Measurements from ENCODE around the gene CDCA5.

CDCA5 gene

GRCh38 chr11:65095974-65096806 is 12.3 kb upstream of the CDCA5 start, which contains the start of gene VPS51:
VPS51 (plus strand) TSS chr11:65096214; CDS start chr11:65096251, 37 bp downstream.
- H3K4me3 ChIP-seq (ENCODE audit: insufficient read depth in 1 of 2, low read depth in 1 of 2, low read length in 2 of 2): peak within 1 kb of the TSS; percentile 71 to 86
- no peaks in the 10 kb centered on the region for H3K27me3 ChIP-seq (ENCODE audit: control insufficient read depth in 1 of 2, insufficient read depth in 1 of 2, low read length in 2 of 2)
- H2BK120ac ChIP-seq (ENCODE audit: low read depth, low read length): peak within 1 kb of the TSS; percentile 62
- peak within 1 kb of the TSS; percentile 95 for H4K91ac ChIP-seq (ENCODE audit: low read length)
- H2BK5ac ChIP-seq (ENCODE audit: low read depth, low read length, poor library complexity, severe bottlenecking): no peak within 1 kb of the TSS
- DNase-seq: peak; percentile 91
- H3K36me3 ChIP-seq (ENCODE audit: control insufficient read depth in 1 of 2, insufficient read depth in 2 of 2, low read depth in 1 of 2, low read length in 2 of 2): peaks cover 2 to 7% of the 10 kb centered on the region in 2 experiments
- H2BK15ac ChIP-seq (ENCODE audit: low read depth, poor library complexity, severe bottlenecking): peak within 1 kb of the TSS; percentile 30
- H2BK12ac ChIP-seq (ENCODE audit: low read length in 2 of 2): peak within 1 kb of the TSS in 1 of 2 experiments; percentile 49
- peak within 1 kb of the TSS; percentile 48 to 90 for H3K18ac ChIP-seq (ENCODE audit: low read depth in 1 of 2, low read length in 2 of 2)
- H3K9me3 ChIP-seq (ENCODE audit: control insufficient read depth, low read length): no peaks in the 10 kb centered on the region
- peaks cover 13% of the 10 kb centered on the region for H3K79me1 ChIP-seq (replicated peaks; ENCODE audit: low read length, poor library complexity, severe bottlenecking)
- under 1% methylated on average over 49 of the region's 52 CpGs for WGBS
- peak within 1 kb of the TSS; percentile 46 for H3K4me2 ChIP-seq (ENCODE audit: low read length, poor library complexity, severe bottlenecking)
- H2AFZ ChIP-seq (ENCODE audit: low read depth, low read length): peak within 1 kb of the TSS; percentile 87
- peak within 1 kb of the TSS in 1 of 2 experiments; percentile 46 for H3K23ac ChIP-seq (ENCODE audit: low read length in 2 of 2)
- peak within 1 kb of the TSS; percentile 48 for H3K27ac ChIP-seq (ENCODE audit: low read length, poor library complexity, severe bottlenecking)
- H3K14ac ChIP-seq (ENCODE audit: low read length in 2 of 2): peak within 1 kb of the TSS in 1 of 2 experiments; percentile 81
- H3K4me1 ChIP-seq (ENCODE audit: control insufficient read depth, insufficient read depth, low read depth, low read length): peaks cover 8% of the 10 kb centered on the region
- peak within 1 kb of the TSS; percentile 90 for H3K9ac ChIP-seq (ENCODE audit: low read length)
- peak within 1 kb of the TSS; percentile 73 to 91 for H3K4ac ChIP-seq (ENCODE audit: low read depth in 1 of 2, low read length in 2 of 2)
- H4K8ac ChIP-seq (ENCODE audit: low read length): peak within 1 kb of the TSS; percentile 100
- no peak within 1 kb of the TSS for H2AK5ac ChIP-seq (ENCODE audit: low read length, severe bottlenecking)

- Histone ChIP-seq H3K18ac (ENCODE audit: low read depth in 1 of 2, low read length in 2 of 2) (peak overlapping the region in 1 of 2 experiments; percentile 90), H3K4me2 (ENCODE audit: low read length, poor library complexity, severe bottlenecking) (no peak overlapping the region), H3K9me3 (ENCODE audit: control insufficient read depth, low read length) (no peaks in the 10 kb centered on the region), H3K9ac (ENCODE audit: low read length) (peak overlapping the region; percentile 90), H3K4me3 (ENCODE audit: insufficient read depth in 1 of 2, low read depth in 1 of 2, low read length in 2 of 2) (peak overlapping the region in 1 of 2 experiments; percentile 86), H3K27ac (ENCODE audit: low read length, poor library complexity, severe bottlenecking) (no peak overlapping the region), H2BK15ac (ENCODE audit: low read depth, poor library complexity, severe bottlenecking) (no peak overlapping the region), H3K4ac (ENCODE audit: low read depth in 1 of 2, low read length in 2 of 2) (peak overlapping the region in 1 of 2 experiments; percentile 32), H2BK5ac (ENCODE audit: low read depth, low read length, poor library complexity, severe bottlenecking) (no peak overlapping the region), H3K23ac (ENCODE audit: low read length in 2 of 2) (no peak overlapping the region), H3K36me3 (ENCODE audit: control insufficient read depth in 1 of 2, insufficient read depth in 2 of 2, low read depth in 1 of 2, low read length in 2 of 2) (peaks cover 5 to 10% of the 10 kb centered on the region in 2 experiments), H4K91ac (ENCODE audit: low read length) (no peak overlapping the region), H2AK5ac (ENCODE audit: low read length, severe bottlenecking) (no peak overlapping the region), H2BK120ac (ENCODE audit: low read depth, low read length) (no peak overlapping the region), H3K4me1 (ENCODE audit: control insufficient read depth, insufficient read depth, low read depth, low read length) (peaks cover 8% of the 10 kb centered on the region), H3K14ac (ENCODE audit: low read length in 2 of 2) (no peak overlapping the region), H4K8ac (ENCODE audit: low read length) (peak overlapping the region; percentile 100), H3K79me1 (replicated peaks; ENCODE audit: low read length, poor library complexity, severe bottlenecking) (peaks cover 13% of the 10 kb centered on the region), H2AFZ (ENCODE audit: low read depth, low read length) (peak overlapping the region; percentile 87), H2BK12ac (ENCODE audit: low read length in 2 of 2) (peak overlapping the region in 1 of 2 experiments; percentile 49), H3K27me3 (ENCODE audit: control insufficient read depth in 1 of 2, insufficient read depth in 1 of 2, low read length in 2 of 2) (no peaks in the 10 kb centered on the region)
- no peak for DNase-seq
- WGBS: 96% methylated on average over 22 of the region's 22 CpGs
Measured at GRCh38 chr11:65095427-65095826, 11.6 kb upstream of the CDCA5 start.

GRCh38 chr11:65090628-65091027 is 6.8 kb upstream of the CDCA5 start:
- H4K91ac ChIP-seq (ENCODE audit: low read length): no peak overlapping the region
- no peak overlapping the region for H3K14ac ChIP-seq (ENCODE audit: low read length in 2 of 2)
- peaks cover 43 to 47% of the 10 kb centered on the region in 2 experiments for H3K36me3 ChIP-seq (ENCODE audit: control insufficient read depth in 1 of 2, insufficient read depth in 2 of 2, low read depth in 1 of 2, low read length in 2 of 2)
- no peaks in the 10 kb centered on the region for H3K27me3 ChIP-seq (ENCODE audit: control insufficient read depth in 1 of 2, insufficient read depth in 1 of 2, low read length in 2 of 2)
- no peak overlapping the region for H3K27ac ChIP-seq (ENCODE audit: low read length, poor library complexity, severe bottlenecking)
- no peak overlapping the region for H3K4me2 ChIP-seq (ENCODE audit: low read length, poor library complexity, severe bottlenecking)
- no peak overlapping the region for H2BK120ac ChIP-seq (ENCODE audit: low read depth, low read length)
- H2BK12ac ChIP-seq (ENCODE audit: low read length in 2 of 2): no peak overlapping the region
- H3K4me3 ChIP-seq (ENCODE audit: insufficient read depth in 1 of 2, low read depth in 1 of 2, low read length in 2 of 2): no peak overlapping the region
- H2AFZ ChIP-seq (ENCODE audit: low read depth, low read length): no peak overlapping the region
- WGBS: 96% methylated on average over 4 of the region's 4 CpGs
- no peak for DNase-seq
- H3K4me1 ChIP-seq (ENCODE audit: control insufficient read depth, insufficient read depth, low read depth, low read length): peaks cover 2% of the 10 kb centered on the region
- no peak overlapping the region for H2BK15ac ChIP-seq (ENCODE audit: low read depth, poor library complexity, severe bottlenecking)
- no peak overlapping the region for H3K23ac ChIP-seq (ENCODE audit: low read length in 2 of 2)
- H2BK5ac ChIP-seq (ENCODE audit: low read depth, low read length, poor library complexity, severe bottlenecking): no peak overlapping the region
- no peak overlapping the region for H2AK5ac ChIP-seq (ENCODE audit: low read length, severe bottlenecking)
- H3K9ac ChIP-seq (ENCODE audit: low read length): no peak overlapping the region
- no peaks in the 10 kb centered on the region for H3K9me3 ChIP-seq (ENCODE audit: control insufficient read depth, low read length)
- H3K18ac ChIP-seq (ENCODE audit: low read depth in 1 of 2, low read length in 2 of 2): no peak overlapping the region
- H3K4ac ChIP-seq (ENCODE audit: low read depth in 1 of 2, low read length in 2 of 2): no peak overlapping the region
- H3K79me1 ChIP-seq (replicated peaks; ENCODE audit: low read length, poor library complexity, severe bottlenecking): peaks cover 12% of the 10 kb centered on the region
- no peak overlapping the region for H4K8ac ChIP-seq (ENCODE audit: low read length)

- Histone ChIP-seq H2BK15ac (ENCODE audit: low read depth, poor library complexity, severe bottlenecking) (no peak overlapping the region), H3K79me1 (replicated peaks; ENCODE audit: low read length, poor library complexity, severe bottlenecking) (peaks cover 19% of the 10 kb centered on the region), H4K8ac (ENCODE audit: low read length) (no peak overlapping the region), H3K4me3 (ENCODE audit: insufficient read depth in 1 of 2, low read depth in 1 of 2, low read length in 2 of 2) (no peak overlapping the region), H3K36me3 (ENCODE audit: control insufficient read depth in 1 of 2, insufficient read depth in 2 of 2, low read depth in 1 of 2, low read length in 2 of 2) (peaks cover 46 to 53% of the 10 kb centered on the region in 2 experiments), H2BK5ac (ENCODE audit: low read depth, low read length, poor library complexity, severe bottlenecking) (no peak overlapping the region), H3K9me3 (ENCODE audit: control insufficient read depth, low read length) (no peaks in the 10 kb centered on the region), H3K27ac (ENCODE audit: low read length, poor library complexity, severe bottlenecking) (no peak overlapping the region), H3K4me2 (ENCODE audit: low read length, poor library complexity, severe bottlenecking) (no peak overlapping the region), H3K9ac (ENCODE audit: low read length) (no peak overlapping the region), H3K23ac (ENCODE audit: low read length in 2 of 2) (no peak overlapping the region), H3K4ac (ENCODE audit: low read depth in 1 of 2, low read length in 2 of 2) (no peak overlapping the region), H2AFZ (ENCODE audit: low read depth, low read length) (no peak overlapping the region), H3K18ac (ENCODE audit: low read depth in 1 of 2, low read length in 2 of 2) (no peak overlapping the region), H3K27me3 (ENCODE audit: control insufficient read depth in 1 of 2, insufficient read depth in 1 of 2, low read length in 2 of 2) (no peaks in the 10 kb centered on the region), H4K91ac (ENCODE audit: low read length) (no peak overlapping the region), H2BK120ac (ENCODE audit: low read depth, low read length) (no peak overlapping the region), H2BK12ac (ENCODE audit: low read length in 2 of 2) (no peak overlapping the region), H3K4me1 (ENCODE audit: control insufficient read depth, insufficient read depth, low read depth, low read length) (peaks cover 6% of the 10 kb centered on the region), H3K14ac (ENCODE audit: low read length in 2 of 2) (no peak overlapping the region), H2AK5ac (ENCODE audit: low read length, severe bottlenecking) (no peak overlapping the region)
- 99% methylated on average over 4 of the region's 4 CpGs for WGBS
- DNase-seq: no peak
Measured at GRCh38 chr11:65089621-65090020, 5.8 kb upstream of the CDCA5 start.
